Kasumi-1 (cell line): ENCODE results near the gene NECAB3.

Experiments
- DNase-seq, 2 experiments: peaks; one replicate each; lab custom pipeline; 2025; lab: John Stamatoyannopoulos, UW

NECAB3 gene

GRCh38 chr20:33664085-33664761, 10.0 kb downstream of the NECAB3 start:
- DNase-seq = no peak

GRCh38 chr20:33663161-33664084, 10.8 kb downstream of the NECAB3 start:
- DNase-seq = peak; percentile 61 to 62

GRCh38 chr20:33662172-33662571, 12.1 kb downstream of the NECAB3 start, which contains the start of gene C20orf144:
TSS of gene C20orf144 (plus strand) at chr20:33662327. CDS start at chr20:33662346, 19 bp downstream.
- DNase-seq = no peak

- DNase-seq = no peak
Observed at GRCh38 chr20:33660685-33661058, 13.6 kb downstream of the NECAB3 start.

- no peak for DNase-seq
Observed at GRCh38 chr20:33660035-33660684, 14.1 kb downstream of the NECAB3 start.

GRCh38 chr20:33659341-33660034, 14.7 kb downstream of the NECAB3 start:
- no peak for DNase-seq

- no peak for DNase-seq
Observed at GRCh38 chr20:33658929-33659328, 15.3 kb downstream of the NECAB3 start.

GRCh38 chr20:33658510-33658909, 15.7 kb downstream of the NECAB3 start:
- no peak for DNase-seq

- no peak for DNase-seq
Observed at GRCh38 chr20:33657704-33658095, 16.5 kb downstream of the NECAB3 start.

GRCh38 chr20:33656783-33657703, 17.2 kb downstream of the NECAB3 start:
- no peak for DNase-seq

GRCh38 chr20:33656010-33656782, 18.0 kb downstream of the NECAB3 start:
- no peak for DNase-seq

GRCh38 chr20:33655164-33655563, 19.1 kb downstream of the NECAB3 start:
- DNase-seq = no peak

GRCh38 chr20:33654680-33655161, 19.5 kb downstream of the NECAB3 start:
- no peak for DNase-seq

GRCh38 chr20:33653900-33654596, 20.2 kb downstream of the NECAB3 start:
- no peak for DNase-seq

- peak; percentile 65 to 67 for DNase-seq
Observed at GRCh38 chr20:33653218-33653899, 20.9 kb downstream of the NECAB3 start.

GRCh38 chr20:33651562-33652048, 22.6 kb downstream of the NECAB3 start:
- DNase-seq = no peak

- no peak for DNase-seq
Observed at GRCh38 chr20:33650753-33651561, 23.3 kb downstream of the NECAB3 start.
